H1 (cell line): Measurements from ENCODE around the gene ITPRIPL2. TPM values are rescaled to one million over a fixed set of nuclear protein-coding genes. Genes with fewer than 3 reads are reported as not detected.

ENCODE experiments used
- CTCF ChIA-PET: fragments of 300-600 bp; sonication (Branson Sonifier 250); formaldehyde crosslinking; loops from one replicate; lab custom pipeline; 2021; ENCODE audit not compliant: partially characterized antibody; lab: Charles Lee
- POLR2A ChIA-PET: fragments of 300-600 bp; sonication (Branson Sonifier 250); formaldehyde crosslinking; loops from one replicate; lab custom pipeline; 2021; ENCODE audit warnings: inconsistent platforms; ENCODE audit not compliant: partially characterized antibody; lab: Charles Lee
- DNase-seq, 2 experiments: peaks; one replicate each; pipeline versions ENCODE4 v3.0.0 to v3.0.0-alpha.2; 2010 to 2022; ENCODE audit warnings: low spot score in 2 of 2, low read depth in 1 of 2, mixed read lengths in 1 of 2
- FAIRE-seq: peaks from 2 replicates; lab custom pipeline; 2011; peaks lifted over from hg19 to GRCh38; lab: Jason Lieb, UNC
- H2AFZ ChIP-seq: 2 replicates; pipeline ENCODE4 v1.8.1; 2012; ENCODE audit warnings: low read length, inconsistent platforms
- H2AK5ac ChIP-seq: 2 replicates; pipeline ENCODE4 v1.6.1; 2013; ENCODE audit warnings: low read depth, low read length
- H2BK120ac ChIP-seq: replicated peaks from 2 replicates; pipeline ENCODE3; 2013; ENCODE audit warnings: low read depth, low read length, inconsistent platforms
- H2BK12ac ChIP-seq: 2 replicates; pipeline ENCODE4 v1.6.1; 2013; ENCODE audit warnings: low read depth, low read length
- H2BK15ac ChIP-seq: 2 replicates; pipeline ENCODE4 v1.6.1; 2013; ENCODE audit warnings: low read length
- H2BK20ac ChIP-seq: 2 replicates; pipeline ENCODE4 v1.6.1; 2013; ENCODE audit warnings: low read length
- H2BK5ac ChIP-seq: 2 replicates; pipeline ENCODE4 v1.6.1; 2013; ENCODE audit warnings: low read depth, low read length
- H3K14ac ChIP-seq: 2 replicates; pipeline ENCODE4 v1.6.1; 2013; ENCODE audit warnings: inconsistent platforms; ENCODE audit not compliant: insufficient read length
- H3K18ac ChIP-seq: 2 replicates; pipeline ENCODE4 v1.6.1; 2013; ENCODE audit warnings: low read length; ENCODE audit errors: extremely low read depth
- H3K23ac ChIP-seq: 2 replicates; pipeline ENCODE4 v1.6.1; 2013; ENCODE audit warnings: inconsistent platforms; ENCODE audit not compliant: insufficient read length
- H3K23me2 ChIP-seq: 2 replicates; pipeline ENCODE4 v1.6.1; 2013; ENCODE audit warnings: low read depth, low read length
- H3K27ac ChIP-seq: 2 replicates; pipeline ENCODE4 v1.6.1; 2011; ENCODE audit warnings: low read depth, low read length, inconsistent platforms
- H3K27me3 ChIP-seq, 4 experiments: replicated peaks in 1 of 4; 1 replicate in 1 of 4; 2 replicates in 3 of 4; pipeline versions ENCODE4 v1.6.1 to v1.8.1; 2011 to 2013; ENCODE audit warnings: low read length in 3 of 4, mild to moderate bottlenecking in 3 of 4, inconsistent platforms in 2 of 4, mixed read lengths in 2 of 4, moderate library complexity in 1 of 4; ENCODE audit not compliant: control insufficient read depth in 3 of 4, insufficient read depth in 3 of 4; ENCODE audit errors: extremely low read depth in 1 of 4
- H3K36me3 ChIP-seq, 4 experiments: 2 replicates each; pipeline versions ENCODE4 v1.6.1 to v1.8.1; 2011 to 2013; ENCODE audit warnings: mild to moderate bottlenecking in 4 of 4, low read length in 3 of 4, moderate library complexity in 2 of 4, control low read depth in 1 of 4, inconsistent platforms in 1 of 4; ENCODE audit not compliant: insufficient read depth in 4 of 4, control insufficient read depth in 2 of 4
- H3K4ac ChIP-seq: replicated peaks from 2 replicates; pipeline ENCODE3; 2013; ENCODE audit warnings: low read length, low read depth, mixed read lengths, inconsistent platforms; ENCODE audit not compliant: insufficient read length
- H3K4me1 ChIP-seq, 4 experiments: replicated peaks in 1 of 4; 1 replicate in 1 of 4; 2 replicates in 3 of 4; pipeline versions ENCODE4 v1.6.1 to v1.8.1; 2011 to 2013; ENCODE audit warnings: low read length in 3 of 4, inconsistent platforms in 2 of 4, mixed read lengths in 1 of 4; ENCODE audit not compliant: insufficient read depth in 4 of 4, control insufficient read depth in 3 of 4
- H3K4me2 ChIP-seq, 2 experiments: 2 replicates each; pipeline versions ENCODE4 v1.6.1 to v1.8.1; 2011 to 2013; ENCODE audit warnings: low read depth in 2 of 2, low read length in 2 of 2, control low read depth in 1 of 2, inconsistent platforms in 1 of 2, mild to moderate bottlenecking in 1 of 2; ENCODE audit not compliant: insufficient read depth in 1 of 2
- H3K4me3 ChIP-seq, 4 experiments: fragments of 200-600, 300-600 bp in 1 of 4; sonication (generic), shearing (Covaris generic), sonication (Bioruptor Twin) in 1 of 4; 2 replicates each; pipeline versions ENCODE4 v1.5.1 to v1.8.1; 2011 to 2016; ENCODE audit warnings: low read length in 4 of 4, low read depth in 3 of 4, control low read depth in 2 of 4, inconsistent platforms in 2 of 4, mild to moderate bottlenecking in 2 of 4, mixed read lengths in 1 of 4, moderate library complexity in 1 of 4; ENCODE audit not compliant: insufficient read depth in 2 of 4; ENCODE audit errors: extremely low read depth in 1 of 4
- H3K56ac ChIP-seq: replicated peaks from 2 replicates; pipeline ENCODE3; 2013; ENCODE audit warnings: low read depth, mild to moderate bottlenecking, mixed read lengths, low read length, inconsistent platforms; ENCODE audit not compliant: insufficient read length
- H3K79me1 ChIP-seq: 2 replicates; pipeline ENCODE4 v1.6.1; 2013; ENCODE audit warnings: low read depth, low read length, control low read depth
- H3K79me2 ChIP-seq, 2 experiments: 2 replicates each; pipeline versions ENCODE4 v1.6.1 to v1.8.1; 2012 to 2013; ENCODE audit warnings: low read length in 2 of 2, mild to moderate bottlenecking in 2 of 2, inconsistent platforms in 1 of 2; ENCODE audit not compliant: insufficient read depth in 2 of 2, control insufficient read depth in 1 of 2
- H3K9ac ChIP-seq, 4 experiments: replicated peaks in 1 of 4; 1 replicate in 1 of 4; 2 replicates in 3 of 4; pipeline versions ENCODE4 v1.6.1 to v1.8.1; 2011 to 2013; ENCODE audit warnings: low read depth in 3 of 4, low read length in 3 of 4, control low read depth in 2 of 4, mild to moderate bottlenecking in 2 of 4, moderate library complexity in 2 of 4, inconsistent platforms in 1 of 4; ENCODE audit errors: extremely low read depth in 1 of 4
- H3K9me3 ChIP-seq, 2 experiments: 2 replicates each; pipeline versions ENCODE4 v1.6.1 to v1.8.1; 2012 to 2013; ENCODE audit warnings: mild to moderate bottlenecking in 2 of 2, moderate library complexity in 2 of 2, control low read depth in 1 of 2, inconsistent platforms in 1 of 2, low read depth in 1 of 2, low read length in 1 of 2, mixed read lengths in 1 of 2; ENCODE audit not compliant: insufficient read depth in 2 of 2
- H4K20me1 ChIP-seq, 2 experiments: replicated peaks in 1 of 2; 2 replicates each; pipeline versions ENCODE3 to v1.8.1; 2011 to 2013; ENCODE audit warnings: inconsistent platforms in 2 of 2, low read length in 2 of 2, mild to moderate bottlenecking in 1 of 2; ENCODE audit not compliant: insufficient read depth in 2 of 2, control insufficient read depth in 1 of 2
- H4K5ac ChIP-seq: 2 replicates; pipeline ENCODE4 v1.6.1; 2013; ENCODE audit warnings: low read length, low read depth, mixed read lengths, inconsistent platforms; ENCODE audit not compliant: insufficient read length
- H4K8ac ChIP-seq: 2 replicates; pipeline ENCODE4 v1.8.0; 2013; ENCODE audit warnings: mild to moderate bottlenecking, moderate library complexity, low read length, inconsistent platforms; ENCODE audit not compliant: insufficient read depth; ENCODE audit errors: extremely low read depth
- H4K91ac ChIP-seq: replicated peaks from 2 replicates; pipeline ENCODE3; 2013; ENCODE audit warnings: low read length, mixed read lengths, inconsistent platforms; ENCODE audit not compliant: insufficient read length
- JUND ChIP-seq: IDR thresholded peaks from 2 replicates; pipeline ENCODE4 v1.6.1; 2011; ENCODE audit warnings: mild to moderate bottlenecking, improper control_type of control experiment, low read length
- KDM5A ChIP-seq: fragments of 200-600 bp; IDR thresholded peaks from 2 replicates; pipeline ENCODE4 v1.7.1; 2012; ENCODE audit warnings: mild to moderate bottlenecking, low read length, inconsistent platforms, mixed read lengths
- RAD21 ChIP-seq, 2 experiments: IDR thresholded peaks in 1 of 2; conservative IDR thresholded peaks in 1 of 2; 2 replicates each; pipeline ENCODE4 v1.6.1; 2011; ENCODE audit warnings: low read depth in 2 of 2, low read length in 2 of 2, improper control_type of control experiment in 1 of 2, inconsistent platforms in 1 of 2, mild to moderate bottlenecking in 1 of 2, moderate library complexity in 1 of 2
- SP1 ChIP-seq: IDR thresholded peaks from 2 replicates; pipeline ENCODE4 v1.6.1; 2011; ENCODE audit warnings: low read depth, low read length
- WGBS, 2 experiments: shearing (Covaris generic) in 1 of 2; methylation state at CpG; one replicate each; pipeline versions ENCODE4 v1.1.6 to v1.1.7; 2013 to 2015; ENCODE audit warnings: low lambda C conversion rate in 2 of 2, mixed read lengths in 2 of 2, inconsistent platforms in 1 of 2, low coverage in 1 of 2, missing lambda C conversion rate in 1 of 2; ENCODE audit not compliant: insufficient replicate concordance in 2 of 2, insufficient coverage in 1 of 2, insufficient read length in 1 of 2; ENCODE audit errors: extremely low coverage in 1 of 2, missing lambda C conversion rate in 1 of 2; 5-methylcytosine and 5-hydroxymethylcytosine counted together
- polyA plus RNA-seq, 7 experiments: library from polyadenylated mRNA; depleted of rRNA in 3 of 7; stranded (reverse) in 5 of 7; unstranded in 2 of 7; fragments of >200 nt in 5 of 7; fragments of 200-250 nt in 2 of 7; gene quantifications; 1 replicate in 5 of 7; 2 replicates in 1 of 7; 4 replicates in 1 of 7; pipeline versions ENCODE4 v1.2.1 to v1.2.3, GENCODE V29; 2011 to 2013; ENCODE audit warnings: missing spikeins in 2 of 7, mixed read lengths in 2 of 7
- total RNA-seq: library from RNA; stranded (reverse); fragmentation: NEBNext Ultra II Directional; extraction: Animal tissue kit (Norgen Biotek cat#: 25700); gene quantifications from 2 replicates; pipeline ENCODE4 v1.2.1, GENCODE V29; 2021
- TF ChIP-seq, protein P1 (sequence below), 3 experiments: IDR thresholded peaks; 1 replicate in 2 of 3; 2 replicates in 1 of 3; pipeline versions ENCODE4 v1.5.1 to v1.6.1; 2011; ENCODE audit warnings: low read length in 3 of 3, mild to moderate bottlenecking in 3 of 3, inconsistent platforms in 2 of 3, low read depth in 1 of 3, moderate library complexity in 1 of 3; ENCODE audit not compliant: insufficient read depth in 1 of 3; ENCODE audit errors: control extremely low read depth in 1 of 3

The ITPRIPL2 gene
- total and polyA plus RNA-seq, 2 of the 8 experiments (the other 6 are each of a cell fraction or from before 2014, with no cell fraction given): 1.1 to 3.4 TPM

DNA sequence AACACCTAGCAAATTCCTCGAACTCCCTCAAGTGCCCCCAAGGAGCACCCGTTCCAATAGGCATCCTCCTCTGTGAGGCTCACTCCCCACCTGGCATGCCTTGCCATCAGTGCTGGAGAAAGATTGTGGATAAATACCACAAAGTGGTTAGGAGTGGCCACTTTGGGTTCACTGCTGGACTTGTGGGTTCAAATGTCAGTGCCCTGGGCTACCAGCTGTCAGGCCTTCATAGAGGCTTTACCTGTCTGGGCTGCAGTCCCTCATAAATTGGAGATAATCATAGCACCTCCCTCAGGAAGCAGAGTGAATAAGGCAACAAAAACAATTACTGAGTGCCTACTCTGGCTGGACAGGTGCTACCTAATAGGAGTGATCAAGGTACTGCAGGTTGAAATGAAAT, 52.7 kb downstream of the ITPRIPL2 start:
- TF ChIP-seq, protein P1, sequence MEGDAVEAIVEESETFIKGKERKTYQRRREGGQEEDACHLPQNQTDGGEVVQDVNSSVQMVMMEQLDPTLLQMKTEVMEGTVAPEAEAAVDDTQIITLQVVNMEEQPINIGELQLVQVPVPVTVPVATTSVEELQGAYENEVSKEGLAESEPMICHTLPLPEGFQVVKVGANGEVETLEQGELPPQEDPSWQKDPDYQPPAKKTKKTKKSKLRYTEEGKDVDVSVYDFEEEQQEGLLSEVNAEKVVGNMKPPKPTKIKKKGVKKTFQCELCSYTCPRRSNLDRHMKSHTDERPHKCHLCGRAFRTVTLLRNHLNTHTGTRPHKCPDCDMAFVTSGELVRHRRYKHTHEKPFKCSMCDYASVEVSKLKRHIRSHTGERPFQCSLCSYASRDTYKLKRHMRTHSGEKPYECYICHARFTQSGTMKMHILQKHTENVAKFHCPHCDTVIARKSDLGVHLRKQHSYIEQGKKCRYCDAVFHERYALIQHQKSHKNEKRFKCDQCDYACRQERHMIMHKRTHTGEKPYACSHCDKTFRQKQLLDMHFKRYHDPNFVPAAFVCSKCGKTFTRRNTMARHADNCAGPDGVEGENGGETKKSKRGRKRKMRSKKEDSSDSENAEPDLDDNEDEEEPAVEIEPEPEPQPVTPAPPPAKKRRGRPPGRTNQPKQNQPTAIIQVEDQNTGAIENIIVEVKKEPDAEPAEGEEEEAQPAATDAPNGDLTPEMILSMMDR (IDR thresholded peaks at IDR 0.05; ENCODE audit: control extremely low read depth in 1 of 3, insufficient read depth in 1 of 3, low read depth in 1 of 3, low read length in 3 of 3): peak in 2 of 3 experiments; percentile 4 to 13; a peak in 1 of 4 replicates
- TF ChIP-seq JUND (no peak), KDM5A (no peak), RAD21 (IDR thresholded peaks at IDR 0.05 in 1 of 2, conservative IDR thresholded peaks at IDR 0.05 in 1 of 2; ENCODE audit: low read depth in 2 of 2, low read length in 2 of 2) (peak in 1 of 2 experiments; percentile 18; a peak in 1 of 4 replicates), SP1 (no peak)
- TF ChIP-seq, all 59 proteins: peak for 2
- no peaks in the 10 kb centered on the region for H3K79me2 ChIP-seq
- no peak overlapping the region for H2BK5ac ChIP-seq
- peaks cover 0 to 21% (median 15%) of the 10 kb centered on the region in 4 experiments; a peak in 5 of 7 replicates for H3K27me3 ChIP-seq
- H4K8ac ChIP-seq: no peak overlapping the region
- H3K79me1 ChIP-seq: no peaks in the 10 kb centered on the region
- no peak overlapping the region for H3K27ac ChIP-seq
- H3K9ac ChIP-seq: no peak overlapping the region
- CTCF ChIA-PET: interaction anchor here (0.8 to 3.0 kb wide), 9 partner anchors 11 to 281 kb away, joined by 3 to 19 read pairs (median 5); no protein-coding TSS in a partner anchor
- H3K14ac ChIP-seq: no peak overlapping the region
- no peak overlapping the region for H3K4me3 ChIP-seq
- no peaks in the 10 kb centered on the region for H3K9me3 ChIP-seq
- H4K91ac ChIP-seq: no peak overlapping the region
- peaks cover 0 to 2% (median 2%) of the 10 kb centered on the region in 4 experiments; a peak in 3 of 7 replicates for H3K4me1 ChIP-seq
- no peak overlapping the region for H2BK12ac ChIP-seq
- no peak overlapping the region for H2BK120ac ChIP-seq
- no peak overlapping the region for H3K4me2 ChIP-seq
- POLR2A ChIA-PET: no interaction called here
- no peak for DNase-seq
- no peak overlapping the region for H3K56ac ChIP-seq
- no peak overlapping the region for H4K5ac ChIP-seq
- no peak overlapping the region; the same call in 1 of the 2 replicates for H2AK5ac ChIP-seq
- no peaks in the 10 kb centered on the region for H3K36me3 ChIP-seq
- no peak overlapping the region for H2BK15ac ChIP-seq
- H3K23ac ChIP-seq: no peak overlapping the region
- no peak overlapping the region for H3K4ac ChIP-seq
- no peak for FAIRE-seq
- WGBS, 2 experiments: 90% methylated on average over 2 of the region's 2 CpGs; no CpG with 5 or more reads in 1 of the 2 experiments
- peaks cover 3% of the 10 kb centered on the region; the same call in 1 of the 2 replicates for H3K23me2 ChIP-seq
- H3K18ac ChIP-seq: no peak overlapping the region
- H2AFZ ChIP-seq: no peak overlapping the region
- H4K20me1 ChIP-seq: no peaks in the 10 kb centered on the region
- no peak overlapping the region for H2BK20ac ChIP-seq
